IPS-20b (cell line): ENCODE data around the gene GDE1.
"Not testable (repeated sequence)": the region's sequence is repeated elsewhere in the genome, so short reads cannot be mapped to it uniquely, and the experiment has no call there.

Experiments
- H3K27ac ChIP-seq: one replicate; pipeline ENCODE4 v1.5.1; 2013; ENCODE audit warnings: low read length
- H3K27me3 ChIP-seq: 2 replicates; pipeline ENCODE4 v1.6.1; 2013; ENCODE audit warnings: mild to moderate bottlenecking, low read length, inconsistent platforms; ENCODE audit not compliant: insufficient read depth
- H3K36me3 ChIP-seq: 2 replicates; pipeline ENCODE4 v1.6.1; 2013; ENCODE audit warnings: low read depth, mild to moderate bottlenecking, inconsistent platforms, low read length, moderate library complexity; ENCODE audit not compliant: insufficient read depth
- H3K4me1 ChIP-seq: 2 replicates; pipeline ENCODE4 v1.6.1; 2013; ENCODE audit warnings: mild to moderate bottlenecking, control low read depth, inconsistent platforms, low read length, moderate library complexity; ENCODE audit not compliant: insufficient read depth
- H3K4me3 ChIP-seq: 2 replicates; pipeline ENCODE4 v1.5.1; 2013; ENCODE audit warnings: mild to moderate bottlenecking, low read length, inconsistent platforms
- H3K9ac ChIP-seq: 2 replicates; pipeline ENCODE4 v1.6.1; 2013; ENCODE audit warnings: low read depth, mild to moderate bottlenecking, inconsistent platforms, low read length, moderate library complexity
- H3K9me3 ChIP-seq: 2 replicates; pipeline ENCODE4 v1.6.1; 2013; ENCODE audit warnings: mild to moderate bottlenecking, low read depth, low read length, inconsistent platforms; ENCODE audit not compliant: insufficient read depth

The GDE1 gene

GRCh38 chr16:19543278-19543996 is 21.5 kb upstream of the GDE1 start:
- not testable (repeated sequence) for H3K4me3 ChIP-seq, H3K9ac ChIP-seq, H3K9me3 ChIP-seq, H3K27ac ChIP-seq, H3K4me1 ChIP-seq, H3K27me3 ChIP-seq
- peaks cover 79% of the 10 kb centered on the region for H3K36me3 ChIP-seq

- no peaks in the 10 kb centered on the region for H3K9me3 ChIP-seq
- H3K27ac ChIP-seq, result no peak overlapping the region
- H3K4me3 ChIP-seq, result no peak overlapping the region
- no peaks in the 10 kb centered on the region for H3K4me1 ChIP-seq
- peaks cover 76% of the 10 kb centered on the region for H3K36me3 ChIP-seq
- no peak overlapping the region for H3K9ac ChIP-seq
- H3K27me3 ChIP-seq, result no peaks in the 10 kb centered on the region
Observed at GRCh38 chr16:19542138-19542821, 20.4 kb upstream of the GDE1 start.

GRCh38 chr16:19540241-19540970 is 18.5 kb upstream of the GDE1 start:
- H3K36me3 ChIP-seq, result peaks cover 80% of the 10 kb centered on the region
- no peak overlapping the region for H3K27ac ChIP-seq
- H3K9me3 ChIP-seq, result no peaks in the 10 kb centered on the region
- no peak overlapping the region for H3K9ac ChIP-seq
- no peaks in the 10 kb centered on the region for H3K4me1 ChIP-seq
- H3K4me3 ChIP-seq, result no peak overlapping the region
- H3K27me3 ChIP-seq, result no peaks in the 10 kb centered on the region

DNA sequence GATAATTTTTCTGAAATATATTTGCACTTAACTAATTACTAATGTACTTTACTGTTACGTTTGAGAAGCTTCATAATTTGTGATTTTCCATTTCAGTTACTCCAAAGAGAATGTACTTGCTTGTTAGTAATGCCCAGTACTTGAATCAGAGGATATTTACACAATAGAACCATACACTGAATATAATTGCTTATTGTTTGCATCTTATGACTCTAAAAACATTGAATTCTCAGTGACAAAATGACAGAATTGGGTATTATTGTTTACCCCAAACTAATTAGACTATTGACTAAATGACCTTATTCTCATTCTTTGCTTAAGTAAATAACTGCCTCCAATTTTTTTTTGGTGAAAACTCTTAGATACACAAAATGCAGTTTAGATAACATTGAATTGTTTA is 10.7 kb upstream of the GDE1 start:
- Histone ChIP-seq H3K36me3 (peaks cover 76% of the 10 kb centered on the region), H3K9ac (no peak overlapping the region), H3K9me3 (no peaks in the 10 kb centered on the region), H3K27ac (no peak overlapping the region), H3K4me3 (no peak overlapping the region), H3K27me3 (no peaks in the 10 kb centered on the region), H3K4me1 (peaks cover 3% of the 10 kb centered on the region; the same call in 1 of the 2 replicates)

- no peak overlapping the region for H3K9ac ChIP-seq
- no peaks in the 10 kb centered on the region for H3K9me3 ChIP-seq
- H3K4me1 ChIP-seq, result peaks cover 8% of the 10 kb centered on the region
- peaks cover 43% of the 10 kb centered on the region for H3K36me3 ChIP-seq
- H3K4me3 ChIP-seq, result no peak overlapping the region
- H3K27me3 ChIP-seq, result no peaks in the 10 kb centered on the region
- H3K27ac ChIP-seq, result no peak overlapping the region
Observed at GRCh38 chr16:19528666-19529065, 6.8 kb upstream of the GDE1 start.

- H3K27ac ChIP-seq, result no peak overlapping the region
Observed at GRCh38 chr16:19527161-19527560, 5.3 kb upstream of the GDE1 start.

DNA sequence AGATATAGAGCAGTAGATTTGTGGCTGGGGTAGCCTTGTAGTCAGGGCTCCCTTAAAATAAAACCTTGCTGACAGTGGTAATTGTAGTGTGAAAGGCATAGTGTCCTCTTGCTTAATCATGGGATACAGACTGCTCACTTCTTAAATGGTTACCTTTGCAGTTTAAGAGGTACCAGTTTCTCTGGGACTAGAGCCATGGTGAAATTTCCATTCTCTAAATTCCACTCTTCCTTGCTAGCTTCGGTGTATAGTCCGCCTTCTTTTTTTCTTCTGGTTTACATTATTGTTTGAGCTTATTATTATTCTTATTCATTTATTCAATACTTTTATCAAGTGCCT is 3.5 kb upstream of the GDE1 start:
- Histone ChIP-seq H3K27ac (no peak overlapping the region), H3K4me3 (peak overlapping the region; percentile 95), H3K4me1 (peaks cover 20% of the 10 kb centered on the region), H3K9ac (peak overlapping the region; percentile 85; the same call in 1 of the 2 replicates), H3K27me3 (no peaks in the 10 kb centered on the region), H3K9me3 (no peaks in the 10 kb centered on the region), H3K36me3 (peaks cover 23% of the 10 kb centered on the region)

More at GRCh38 chr16:19527161-19527560, 5.3 kb upstream of the GDE1 start:
- H3K9ac ChIP-seq, result no peak overlapping the region
- no peaks in the 10 kb centered on the region for H3K27me3 ChIP-seq
- peaks cover 32% of the 10 kb centered on the region for H3K36me3 ChIP-seq
- no peak overlapping the region for H3K4me3 ChIP-seq
- H3K4me1 ChIP-seq, result peaks cover 16% of the 10 kb centered on the region
- no peaks in the 10 kb centered on the region for H3K9me3 ChIP-seq

DNA sequence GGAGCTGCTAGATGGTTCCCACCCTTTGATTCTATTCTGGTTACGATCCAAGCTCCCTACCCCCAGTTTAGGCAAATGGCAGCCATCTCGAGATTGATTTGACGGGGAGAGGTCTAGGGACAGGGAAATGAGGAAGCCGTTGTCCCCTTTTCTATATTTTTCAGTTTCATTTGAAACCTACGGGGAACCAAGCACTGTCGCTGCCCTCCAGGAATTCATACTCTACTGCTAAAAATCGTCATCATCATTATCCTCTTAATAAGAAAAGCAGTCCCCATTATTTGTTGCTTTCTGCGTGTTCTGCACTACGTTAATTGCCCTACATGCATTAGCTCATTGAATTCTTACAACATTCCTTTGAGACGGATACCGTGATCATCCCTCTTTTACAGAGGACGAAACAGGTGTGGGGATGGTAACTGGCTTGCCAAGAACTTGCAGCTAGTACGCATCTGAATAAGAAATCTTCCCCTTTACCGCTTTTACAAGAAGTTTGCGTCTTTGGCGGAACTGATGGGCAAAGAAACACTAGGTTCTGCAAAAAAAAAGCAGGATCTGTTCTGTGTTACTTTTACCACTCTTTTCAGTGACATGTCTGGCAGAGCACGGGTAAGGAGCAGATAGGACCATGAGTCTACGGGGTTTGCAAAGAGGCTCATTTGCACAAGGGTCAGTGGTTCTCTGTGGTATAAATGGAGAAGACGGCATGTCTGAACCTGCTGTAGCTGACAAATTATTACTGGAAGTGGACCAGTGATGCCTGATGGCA is 2.9 kb upstream of the GDE1 start:
- H3K4me1 ChIP-seq, result peaks cover 24% of the 10 kb centered on the region
- H3K4me3 ChIP-seq, result peak overlapping the region; percentile 95
- peak overlapping the region; percentile 2 for H3K27ac ChIP-seq
- H3K36me3 ChIP-seq, result peaks cover 22% of the 10 kb centered on the region
- H3K9ac ChIP-seq, result peak overlapping the region; percentile 85
- H3K9me3 ChIP-seq, result no peaks in the 10 kb centered on the region
- H3K27me3 ChIP-seq, result no peaks in the 10 kb centered on the region

DNA sequence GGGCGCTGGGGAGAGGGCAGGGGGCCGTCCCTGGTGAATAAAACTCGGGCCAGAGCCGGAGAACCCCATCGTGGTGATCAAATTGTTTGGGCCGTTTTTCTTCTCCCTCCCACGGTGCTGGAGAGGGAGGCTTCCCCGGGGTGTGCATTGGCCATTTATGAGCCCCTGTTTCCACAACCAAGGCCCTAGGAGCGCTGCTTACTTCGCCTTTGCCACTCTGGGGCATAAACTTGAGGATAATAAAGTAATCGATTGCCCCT is 2.4 kb upstream of the GDE1 start:
- Histone ChIP-seq H3K4me3 (peak overlapping the region; percentile 95), H3K27me3 (no peaks in the 10 kb centered on the region), H3K27ac (no peak overlapping the region), H3K36me3 (peaks cover 18% of the 10 kb centered on the region), H3K4me1 (peaks cover 24% of the 10 kb centered on the region), H3K9ac (peak overlapping the region; percentile 85), H3K9me3 (no peaks in the 10 kb centered on the region)

DNA sequence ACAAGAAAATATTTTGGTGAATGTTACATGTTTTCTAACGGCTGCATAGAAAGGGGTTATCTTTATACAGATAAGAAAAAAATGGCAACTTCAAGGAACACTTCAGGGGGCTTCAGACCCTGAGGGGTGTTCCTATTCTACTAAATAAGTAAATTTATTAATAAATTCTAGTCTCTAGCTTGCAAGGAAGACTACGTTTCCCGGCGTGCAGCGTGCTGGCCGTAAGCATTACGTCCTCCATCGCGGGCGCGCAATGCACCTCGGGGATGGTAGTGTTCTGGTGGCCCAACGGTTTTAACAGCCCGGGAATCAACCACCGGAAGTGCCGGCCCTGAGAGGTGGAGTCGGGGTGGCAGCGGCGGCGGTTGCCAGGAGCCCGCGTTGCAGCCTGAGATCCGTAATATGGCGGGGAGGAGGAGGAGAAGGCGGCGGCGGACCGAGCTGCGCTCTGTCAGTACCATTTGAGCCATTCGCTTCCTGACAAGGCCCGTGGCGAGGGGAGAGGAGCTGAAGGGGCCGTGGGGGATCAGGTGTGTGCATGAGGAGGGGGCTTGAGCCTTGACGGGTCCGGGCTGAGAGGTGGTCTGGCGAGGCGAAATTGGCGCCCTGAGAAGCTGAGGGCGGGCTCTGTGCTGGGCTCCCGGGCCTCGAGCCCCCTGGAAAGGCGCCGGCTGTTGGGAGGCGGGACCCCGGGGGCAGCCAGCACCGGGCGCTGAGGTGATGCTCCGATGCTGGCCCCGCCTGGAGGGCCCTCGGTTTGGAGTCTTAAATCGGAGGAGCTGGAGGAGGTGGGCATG is 1.9 kb upstream of the GDE1 start, which contains the start of gene CCP110:
Gene CCP110 (plus strand): TSS at position 384 of the 797 bp plus-strand sequence. CDS start 3,940 bp downstream, outside the sequence.
- Histone ChIP-seq H3K27me3 (no peaks in the 10 kb centered on the region), H3K36me3 (peaks cover 12% of the 10 kb centered on the region), H3K4me1 (peaks cover 24% of the 10 kb centered on the region), H3K9ac (peak within 1 kb of the TSS; percentile 85), H3K9me3 (no peaks in the 10 kb centered on the region), H3K4me3 (peak within 1 kb of the TSS; percentile 95), H3K27ac (peak within 1 kb of the TSS; percentile 2)

- H3K4me1 ChIP-seq, result peaks cover 24% of the 10 kb centered on the region
- H3K27ac ChIP-seq, result no peak overlapping the region
- H3K27me3 ChIP-seq, result no peaks in the 10 kb centered on the region
- H3K36me3 ChIP-seq, result peaks cover 7% of the 10 kb centered on the region; the same call in 1 of the 2 replicates
- no peaks in the 10 kb centered on the region for H3K9me3 ChIP-seq
- H3K9ac ChIP-seq, result no peak overlapping the region
- H3K4me3 ChIP-seq, result no peak overlapping the region
Observed at GRCh38 chr16:19523184-19523558, 1.3 kb upstream of the GDE1 start.
